GM12878 (cell line): ENCODE results near the gene TDRD7. TPM values are rescaled to one million over a fixed set of nuclear protein-coding genes. Genes with fewer than 3 reads are reported as not detected.

Source experiments
- ATAC-seq: fragments of 200-7000 bp; cut with Tn5 transposase; 3 replicates; pipeline ENCODE4 v1.9.1; 2020; ENCODE audit warnings: mild to moderate bottlenecking, moderate library complexity
- BruUV-seq: library from RNA; stranded (reverse); fragments of 400-500 nt; replicated peaks from 2 replicates; lab custom pipeline; 2021; lab: Mats Ljungman, UMichigan
- CTCF ChIA-PET: fragments of 300-600 bp; sonication (Branson Sonifier 250); formaldehyde crosslinking; extraction: SDS; loops from one replicate; lab custom pipeline; 2021; ENCODE audit warnings: inconsistent platforms; lab: Yijun Ruan, JAX
- POLR2A ChIA-PET: fragments of 350-600 bp; formaldehyde crosslinking; extraction: SDS; loops from one replicate; lab custom pipeline; 2021; ENCODE audit warnings: inconsistent platforms; lab: Charles Lee
- RAD21 ChIA-PET: fragments of 300-600 bp; sonication (Branson Sonifier 250); formaldehyde crosslinking; loops from one replicate; lab custom pipeline; 2023; ENCODE audit warnings: antibody characterized with exemption; ENCODE audit not compliant: unreplicated experiment; lab: Charles Lee
- SMC1A ChIA-PET: fragments of 300-600 bp; sonication (Branson Sonifier 250); formaldehyde crosslinking; loops from one replicate; lab custom pipeline; 2023; ENCODE audit not compliant: unreplicated experiment, uncharacterized antibody; lab: Charles Lee
- DNase-seq: peaks from one replicate; pipeline ENCODE4 v3.0.0-alpha.2; 2011; ENCODE audit warnings: low read depth, low spot score
- FAIRE-seq: peaks from 3 replicates; lab custom pipeline; 2011; peaks lifted over from hg19 to GRCh38; lab: Jason Lieb, UNC
- H2AFZ ChIP-seq: 2 replicates; pipeline ENCODE4 v1.6.0; 2011; ENCODE audit warnings: low read depth, low read length, control low read depth; ENCODE audit not compliant: control insufficient read depth
- H3K27ac ChIP-seq: 2 replicates; pipeline ENCODE4 v1.5.1; 2011; ENCODE audit warnings: control low read depth; ENCODE audit not compliant: control insufficient read depth, insufficient read depth
- H3K27me3 ChIP-seq, 2 experiments: replicated peaks in 1 of 2; 2 replicates each; pipeline versions ENCODE4 v1.6.0 to v1.6.1; 2011; ENCODE audit warnings: low read length in 1 of 2; ENCODE audit not compliant: control insufficient read depth in 2 of 2, insufficient read depth in 2 of 2
- H3K36me3 ChIP-seq, 2 experiments: 2 replicates each; pipeline ENCODE4 v1.5.1; 2011; ENCODE audit warnings: low read length in 1 of 2; ENCODE audit not compliant: control insufficient read depth in 2 of 2, insufficient read depth in 2 of 2
- H3K4me1 ChIP-seq: 2 replicates; pipeline ENCODE4 v1.6.1; 2011; ENCODE audit warnings: mild to moderate bottlenecking, low read length, moderate library complexity, mixed read lengths; ENCODE audit not compliant: control insufficient read depth, insufficient read depth
- H3K4me2 ChIP-seq: 2 replicates; pipeline ENCODE4 v1.6.0; 2011; ENCODE audit warnings: control low read depth; ENCODE audit not compliant: control insufficient read depth, insufficient read depth
- H3K4me3 ChIP-seq: fragments of 200-600 bp; sonication (generic); 2 replicates; pipeline ENCODE4 v1.5.1; 2016
- H3K79me2 ChIP-seq: 2 replicates; pipeline ENCODE4 v1.6.0; 2011; ENCODE audit warnings: low read length; ENCODE audit not compliant: control insufficient read depth, insufficient read depth
- H3K9ac ChIP-seq: 2 replicates; pipeline ENCODE4 v1.8.0; 2011; ENCODE audit warnings: low read length, control low read depth, mixed read lengths; ENCODE audit not compliant: control insufficient read depth, insufficient read depth
- H3K9me3 ChIP-seq: replicated peaks from 3 replicates; pipeline ENCODE4 v1.5.1; 2011; ENCODE audit warnings: mild to moderate bottlenecking, low read length; ENCODE audit not compliant: control insufficient read depth, insufficient read depth
- H4K20me1 ChIP-seq: 2 replicates; pipeline ENCODE4 v1.6.0; 2011; ENCODE audit not compliant: control insufficient read depth, insufficient read depth
- BHLHE40 ChIP-seq, 2 experiments: fragments of 450-650 bp in 1 of 2; IDR thresholded peaks; 2 replicates each; pipeline ENCODE4 v1.6.1; 2011 to 2017; ENCODE audit warnings: low read depth in 2 of 2, borderline replicate concordance in 1 of 2, improper control_type of control experiment in 1 of 2, low read length in 1 of 2, mild to moderate bottlenecking in 1 of 2
- EED ChIP-seq: sonication (generic); IDR thresholded peaks from 2 replicates; pipeline ENCODE4 v1.6.1; 2016; ENCODE audit warnings: antibody characterized with exemption, low read depth
- IKZF2 ChIP-seq, 2 experiments: fragments of 450-650 bp; IDR thresholded peaks; 2 replicates each; pipeline ENCODE4 v1.6.1; 2017; ENCODE audit warnings: mild to moderate bottlenecking in 2 of 2, moderate library complexity in 2 of 2
- JUNB ChIP-seq: IDR thresholded peaks from 2 replicates; pipeline ENCODE4 v1.6.1; 2016; ENCODE audit warnings: antibody characterized with exemption, mild to moderate bottlenecking
- MEF2B ChIP-seq: fragments of 450-650 bp; IDR thresholded peaks from 2 replicates; pipeline ENCODE4 v1.6.1; 2018; ENCODE audit warnings: mild to moderate bottlenecking, moderate library complexity; ENCODE audit not compliant: partially characterized antibody, poor library complexity, severe bottlenecking
- NBN ChIP-seq: fragments of 450-650 bp; IDR thresholded peaks from 2 replicates; pipeline ENCODE4 v1.6.1; 2016
- NFYA ChIP-seq: IDR thresholded peaks from 2 replicates; pipeline ENCODE4 v1.6.1; 2011; ENCODE audit warnings: low read depth, mild to moderate bottlenecking, low read length, improper control_type of control experiment, borderline replicate concordance
- NRF1 ChIP-seq: conservative IDR thresholded peaks from 2 replicates; pipeline ENCODE4 v1.6.1; 2011; ENCODE audit warnings: mild to moderate bottlenecking, low read depth, low read length, improper control_type of control experiment
- RCOR1 ChIP-seq: conservative IDR thresholded peaks from 2 replicates; pipeline ENCODE4 v1.6.1; 2012; ENCODE audit warnings: low read depth, low read length, improper control_type of control experiment
- RFX5 ChIP-seq: IDR thresholded peaks from 2 replicates; pipeline ENCODE4 v1.6.1; 2011; ENCODE audit warnings: low read depth, low read length, improper control_type of control experiment
- RUNX3 ChIP-seq: IDR thresholded peaks from 2 replicates; pipeline ENCODE4 v1.6.1; 2012; ENCODE audit warnings: low read length, inconsistent platforms
- ZNF217 ChIP-seq: fragments of 450-650 bp; IDR thresholded peaks from 2 replicates; pipeline ENCODE4 v1.6.1; 2017; ENCODE audit warnings: antibody characterized with exemption, mild to moderate bottlenecking
- WGBS: methylation state at CpG from one replicate; pipeline ENCODE4 v1.1.6; 2016; ENCODE audit warnings: low lambda C conversion rate; ENCODE audit not compliant: insufficient replicate concordance, insufficient coverage; ENCODE audit errors: missing lambda C conversion rate; 5-methylcytosine and 5-hydroxymethylcytosine counted together
- in situ Hi-C: fragments of 300-500 bp; cut with MboI; formaldehyde crosslinking; loops from 9 replicates; pipeline ENCODE4 v1.14.3; 2018; ENCODE audit warnings: mixed read lengths
- intact Hi-C: fragments of 100-400 bp; cut with micrococcal nuclease; formaldehyde crosslinking; loops from one replicate; pipeline ENCODE4 v1.14.2; 2022; ENCODE audit not compliant: unreplicated experiment
- polyA plus RNA-seq, 11 experiments: library from polyadenylated mRNA; depleted of rRNA in 4 of 11; unstranded in 6 of 11; stranded (reverse) in 5 of 11; fragments of >200 nt; fragmentation: Nextera tagmentation in 4 of 11; fragmentation: Illumina TruSeq in 1 of 11; extraction: Ambion mirVana in 4 of 11; extraction: Trizol in 1 of 11; gene quantifications; 1 replicate in 1 of 11; 2 replicates in 10 of 11; pipeline versions ENCODE4 v1.2.1 to v1.2.3, GENCODE V29; 2011 to 2016; ENCODE audit warnings: inconsistent platforms in 2 of 11, missing spikeins in 2 of 11, low read depth in 1 of 11
- total RNA-seq, 4 experiments: library from RNA; depleted of rRNA in 3 of 4; stranded (reverse); fragments of >200 nt in 3 of 4; fragmentation: Illumina TruSeq in 1 of 4; extraction: Trizol in 1 of 4; gene quantifications; 2 replicates each; pipeline versions ENCODE4 v1.2.1 to v1.2.3, GENCODE V29; 2013 to 2021
- TF ChIP-seq, protein P1 (sequence below): IDR thresholded peaks from 2 replicates; pipeline ENCODE4 v1.6.1; 2012; ENCODE audit warnings: mild to moderate bottlenecking, low read depth, low read length
- TF ChIP-seq, protein P2 (sequence below): fragments of 450-650 bp; IDR thresholded peaks from 2 replicates; pipeline ENCODE4 v1.6.1; 2017; ENCODE audit warnings: mild to moderate bottlenecking, moderate library complexity

The TDRD7 gene
- total and polyA plus RNA-seq, 10 of the 15 experiments (the other 5 are each of a cell fraction or from before 2014, with no cell fraction given): 5.7 to 26.4 (median 16.2) TPM

DNA sequence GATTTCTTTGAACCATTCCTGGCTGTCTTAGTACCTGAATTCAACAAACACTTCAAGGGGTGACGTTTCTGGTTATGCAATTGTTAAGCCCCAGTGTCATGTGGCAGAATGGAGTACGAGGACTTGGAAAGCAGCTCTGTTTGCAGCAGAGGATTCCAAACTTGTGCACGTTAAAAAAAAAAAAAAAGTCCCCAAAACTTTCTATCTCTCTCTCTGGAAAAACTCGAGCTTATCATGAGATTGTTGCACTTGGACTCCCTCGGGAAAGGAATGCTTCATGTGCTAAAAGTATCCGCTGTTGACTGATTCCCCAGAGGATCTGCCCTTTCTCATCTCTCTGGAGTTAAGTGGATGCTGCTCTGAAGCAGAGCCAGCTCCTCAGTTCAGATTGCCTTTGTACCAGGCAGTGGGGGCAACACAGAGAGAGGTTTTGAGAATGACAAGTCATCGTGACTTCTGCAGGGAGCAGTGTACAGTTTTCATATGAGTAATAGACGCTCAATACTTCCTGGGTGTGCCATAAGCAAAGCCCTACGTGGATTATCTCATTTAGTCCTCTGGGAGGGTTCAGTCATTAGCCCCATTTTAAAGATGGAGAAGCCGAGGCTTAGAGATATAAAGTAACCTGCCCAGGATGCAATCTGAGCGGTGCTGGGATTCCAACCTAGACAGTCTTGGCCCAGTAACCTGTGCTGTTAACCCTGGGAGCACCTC, 117.6 kb downstream of the TDRD7 start (continued):
- peak; percentile 42; the same call in 1 of the 2 replicates for TF ChIP-seq RUNX3
- TF ChIP-seq ZNF217: peak; percentile 73; the same call in 1 of the 2 replicates
- TF ChIP-seq EED: peak; percentile 67
- peak in 1 of 2 experiments; percentile 39; a peak in 2 of 4 replicates for TF ChIP-seq IKZF2 (IDR thresholded peaks at IDR 0.05)
- no peak for TF ChIP-seq RFX5
- TF ChIP-seq NBN: 0 out of 2 replicates have a peak, but pooled peaks have one; percentile 34
- TF ChIP-seq JUNB: peak; percentile 86

DNA sequence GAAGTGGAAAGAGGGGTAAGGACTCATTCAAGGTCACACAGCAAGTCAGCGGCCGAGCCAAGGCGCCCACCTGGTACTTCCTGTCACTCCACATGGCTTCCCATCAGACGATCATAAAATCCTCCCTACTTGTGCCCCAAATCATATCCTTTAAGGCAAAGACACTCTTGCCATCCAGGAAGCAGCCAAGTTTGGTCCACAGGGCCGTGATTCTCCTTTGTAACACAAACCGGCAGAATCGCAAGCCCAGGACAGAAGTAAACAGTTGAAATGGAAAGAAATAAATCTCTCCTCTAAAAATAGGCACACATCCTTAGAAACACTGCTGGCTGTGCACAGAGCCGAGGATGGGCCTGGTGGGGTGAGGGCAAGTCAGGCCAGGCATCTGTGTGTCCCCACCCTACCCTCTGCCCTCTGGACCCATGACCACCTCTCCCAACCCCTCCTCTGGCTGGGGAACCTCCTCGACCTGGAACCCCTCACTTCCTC, 120.0 kb downstream of the TDRD7 start:
- Histone ChIP-seq H3K27ac (no peak overlapping the region), H3K27me3 (no peaks in the 10 kb centered on the region), H3K9ac (no peak overlapping the region), H3K9me3 (peaks cover 1% of the 10 kb centered on the region; the same call in 1 of the 3 replicates), H4K20me1 (no peaks in the 10 kb centered on the region), H2AFZ (no peak overlapping the region), H3K36me3 (peaks cover 5 to 9% of the 10 kb centered on the region in 2 experiments), H3K4me2 (no peak overlapping the region), H3K4me3 (no peak overlapping the region), H3K79me2 (no peaks in the 10 kb centered on the region), H3K4me1 (peaks cover 29% of the 10 kb centered on the region)
- ChIA-PET SMC1A (interaction anchor here (1.5 to 4.4 kb wide), 3 partner anchors 21 to 63 kb away, joined by 4 to 15 read pairs (median 12); no protein-coding TSS in a partner anchor), RAD21 (no interaction called here), POLR2A (interaction anchor here (0.7 kb wide), 1 partner anchor 8 kb away, joined by 3 read pairs; no protein-coding TSS in a partner anchor), CTCF (interaction anchor here (1.2 to 1.9 kb wide), 3 partner anchors 14 to 67 kb away, joined by 3 to 8 read pairs (median 7); no protein-coding TSS in a partner anchor)
- intact Hi-C loops (no loop called here), in situ Hi-C loops (no loop called here)
- BruUV-seq: no TSS peak
- no peak for FAIRE-seq
- no peak for ATAC-seq
- DNase-seq: no peak
- WGBS: 79% methylated on average over 9 of the region's 9 CpGs
- no peak for TF ChIP-seq NFYA
- TF ChIP-seq MEF2B: no peak
- TF ChIP-seq RCOR1: no peak
- TF ChIP-seq BHLHE40 (IDR thresholded peaks at IDR 0.05; ENCODE audit: borderline replicate concordance in 1 of 2, low read depth in 2 of 2, low read length in 1 of 2): no peak
- TF ChIP-seq, protein P1, sequence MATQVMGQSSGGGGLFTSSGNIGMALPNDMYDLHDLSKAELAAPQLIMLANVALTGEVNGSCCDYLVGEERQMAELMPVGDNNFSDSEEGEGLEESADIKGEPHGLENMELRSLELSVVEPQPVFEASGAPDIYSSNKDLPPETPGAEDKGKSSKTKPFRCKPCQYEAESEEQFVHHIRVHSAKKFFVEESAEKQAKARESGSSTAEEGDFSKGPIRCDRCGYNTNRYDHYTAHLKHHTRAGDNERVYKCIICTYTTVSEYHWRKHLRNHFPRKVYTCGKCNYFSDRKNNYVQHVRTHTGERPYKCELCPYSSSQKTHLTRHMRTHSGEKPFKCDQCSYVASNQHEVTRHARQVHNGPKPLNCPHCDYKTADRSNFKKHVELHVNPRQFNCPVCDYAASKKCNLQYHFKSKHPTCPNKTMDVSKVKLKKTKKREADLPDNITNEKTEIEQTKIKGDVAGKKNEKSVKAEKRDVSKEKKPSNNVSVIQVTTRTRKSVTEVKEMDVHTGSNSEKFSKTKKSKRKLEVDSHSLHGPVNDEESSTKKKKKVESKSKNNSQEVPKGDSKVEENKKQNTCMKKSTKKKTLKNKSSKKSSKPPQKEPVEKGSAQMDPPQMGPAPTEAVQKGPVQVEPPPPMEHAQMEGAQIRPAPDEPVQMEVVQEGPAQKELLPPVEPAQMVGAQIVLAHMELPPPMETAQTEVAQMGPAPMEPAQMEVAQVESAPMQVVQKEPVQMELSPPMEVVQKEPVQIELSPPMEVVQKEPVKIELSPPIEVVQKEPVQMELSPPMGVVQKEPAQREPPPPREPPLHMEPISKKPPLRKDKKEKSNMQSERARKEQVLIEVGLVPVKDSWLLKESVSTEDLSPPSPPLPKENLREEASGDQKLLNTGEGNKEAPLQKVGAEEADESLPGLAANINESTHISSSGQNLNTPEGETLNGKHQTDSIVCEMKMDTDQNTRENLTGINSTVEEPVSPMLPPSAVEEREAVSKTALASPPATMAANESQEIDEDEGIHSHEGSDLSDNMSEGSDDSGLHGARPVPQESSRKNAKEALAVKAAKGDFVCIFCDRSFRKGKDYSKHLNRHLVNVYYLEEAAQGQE: no peak
- TF ChIP-seq, protein P2, sequence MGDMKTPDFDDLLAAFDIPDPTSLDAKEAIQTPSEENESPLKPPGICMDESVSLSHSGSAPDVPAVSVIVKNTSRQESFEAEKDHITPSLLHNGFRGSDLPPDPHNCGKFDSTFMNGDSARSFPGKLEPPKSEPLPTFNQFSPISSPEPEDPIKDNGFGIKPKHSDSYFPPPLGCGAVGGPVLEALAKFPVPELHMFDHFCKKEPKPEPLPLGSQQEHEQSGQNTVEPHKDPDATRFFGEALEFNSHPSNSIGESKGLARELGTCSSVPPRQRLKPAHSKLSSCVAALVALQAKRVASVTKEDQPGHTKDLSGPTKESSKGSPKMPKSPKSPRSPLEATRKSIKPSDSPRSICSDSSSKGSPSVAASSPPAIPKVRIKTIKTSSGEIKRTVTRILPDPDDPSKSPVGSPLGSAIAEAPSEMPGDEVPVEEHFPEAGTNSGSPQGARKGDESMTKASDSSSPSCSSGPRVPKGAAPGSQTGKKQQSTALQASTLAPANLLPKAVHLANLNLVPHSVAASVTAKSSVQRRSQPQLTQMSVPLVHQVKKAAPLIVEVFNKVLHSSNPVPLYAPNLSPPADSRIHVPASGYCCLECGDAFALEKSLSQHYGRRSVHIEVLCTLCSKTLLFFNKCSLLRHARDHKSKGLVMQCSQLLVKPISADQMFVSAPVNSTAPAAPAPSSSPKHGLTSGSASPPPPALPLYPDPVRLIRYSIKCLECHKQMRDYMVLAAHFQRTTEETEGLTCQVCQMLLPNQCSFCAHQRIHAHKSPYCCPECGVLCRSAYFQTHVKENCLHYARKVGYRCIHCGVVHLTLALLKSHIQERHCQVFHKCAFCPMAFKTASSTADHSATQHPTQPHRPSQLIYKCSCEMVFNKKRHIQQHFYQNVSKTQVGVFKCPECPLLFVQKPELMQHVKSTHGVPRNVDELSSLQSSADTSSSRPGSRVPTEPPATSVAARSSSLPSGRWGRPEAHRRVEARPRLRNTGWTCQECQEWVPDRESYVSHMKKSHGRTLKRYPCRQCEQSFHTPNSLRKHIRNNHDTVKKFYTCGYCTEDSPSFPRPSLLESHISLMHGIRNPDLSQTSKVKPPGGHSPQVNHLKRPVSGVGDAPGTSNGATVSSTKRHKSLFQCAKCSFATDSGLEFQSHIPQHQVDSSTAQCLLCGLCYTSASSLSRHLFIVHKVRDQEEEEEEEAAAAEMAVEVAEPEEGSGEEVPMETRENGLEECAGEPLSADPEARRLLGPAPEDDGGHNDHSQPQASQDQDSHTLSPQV: no peak
- no peak for TF ChIP-seq NRF1
